ENCODE data around the gene PTPRD.

Gene PTPRD

DNA sequence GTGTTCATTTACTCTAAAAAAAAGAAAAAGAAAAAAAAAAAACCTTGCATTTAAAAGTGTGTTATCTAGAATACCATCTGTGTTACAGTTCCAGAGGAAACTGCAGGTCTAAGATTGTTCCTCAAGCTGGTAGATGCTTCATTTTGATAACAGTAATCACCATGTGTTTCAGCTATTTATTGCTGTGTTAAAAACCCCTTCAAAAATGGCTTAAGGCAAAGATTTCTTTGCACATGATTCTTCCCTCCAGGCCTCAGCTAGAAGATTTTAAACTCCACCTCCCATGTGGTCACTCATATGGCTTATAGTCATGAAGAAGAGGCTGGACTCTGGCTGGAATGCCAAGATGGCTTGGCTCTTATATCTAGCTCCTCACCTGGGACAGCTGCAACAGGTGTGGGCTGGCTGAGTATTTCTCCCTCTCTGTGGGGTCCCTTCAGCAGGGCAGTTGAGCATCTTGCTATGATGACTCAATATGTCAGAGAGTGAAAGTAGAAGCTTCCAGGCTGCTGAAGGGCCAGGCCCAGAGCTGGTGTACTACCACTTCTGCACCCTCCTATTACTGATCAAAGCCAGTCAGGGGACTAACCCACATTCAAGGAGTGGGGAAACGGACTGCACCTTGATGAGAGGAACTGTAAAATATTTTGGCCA lies 1892.8 kb downstream of the PTPRD start:
- no peak overlapping the region for H3K4me3 ChIP-seq (ENCODE audit: control insufficient read depth, low read depth, low read length)
- TF ChIP-seq, protein P1, sequence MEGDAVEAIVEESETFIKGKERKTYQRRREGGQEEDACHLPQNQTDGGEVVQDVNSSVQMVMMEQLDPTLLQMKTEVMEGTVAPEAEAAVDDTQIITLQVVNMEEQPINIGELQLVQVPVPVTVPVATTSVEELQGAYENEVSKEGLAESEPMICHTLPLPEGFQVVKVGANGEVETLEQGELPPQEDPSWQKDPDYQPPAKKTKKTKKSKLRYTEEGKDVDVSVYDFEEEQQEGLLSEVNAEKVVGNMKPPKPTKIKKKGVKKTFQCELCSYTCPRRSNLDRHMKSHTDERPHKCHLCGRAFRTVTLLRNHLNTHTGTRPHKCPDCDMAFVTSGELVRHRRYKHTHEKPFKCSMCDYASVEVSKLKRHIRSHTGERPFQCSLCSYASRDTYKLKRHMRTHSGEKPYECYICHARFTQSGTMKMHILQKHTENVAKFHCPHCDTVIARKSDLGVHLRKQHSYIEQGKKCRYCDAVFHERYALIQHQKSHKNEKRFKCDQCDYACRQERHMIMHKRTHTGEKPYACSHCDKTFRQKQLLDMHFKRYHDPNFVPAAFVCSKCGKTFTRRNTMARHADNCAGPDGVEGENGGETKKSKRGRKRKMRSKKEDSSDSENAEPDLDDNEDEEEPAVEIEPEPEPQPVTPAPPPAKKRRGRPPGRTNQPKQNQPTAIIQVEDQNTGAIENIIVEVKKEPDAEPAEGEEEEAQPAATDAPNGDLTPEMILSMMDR (IDR thresholded peaks at IDR 0.05; ENCODE audit: control insufficient read depth, insufficient read depth, low read depth, low read length, missing control alignments) = no peak
- DNase-seq (ENCODE audit: low read depth) = no peak

DNA sequence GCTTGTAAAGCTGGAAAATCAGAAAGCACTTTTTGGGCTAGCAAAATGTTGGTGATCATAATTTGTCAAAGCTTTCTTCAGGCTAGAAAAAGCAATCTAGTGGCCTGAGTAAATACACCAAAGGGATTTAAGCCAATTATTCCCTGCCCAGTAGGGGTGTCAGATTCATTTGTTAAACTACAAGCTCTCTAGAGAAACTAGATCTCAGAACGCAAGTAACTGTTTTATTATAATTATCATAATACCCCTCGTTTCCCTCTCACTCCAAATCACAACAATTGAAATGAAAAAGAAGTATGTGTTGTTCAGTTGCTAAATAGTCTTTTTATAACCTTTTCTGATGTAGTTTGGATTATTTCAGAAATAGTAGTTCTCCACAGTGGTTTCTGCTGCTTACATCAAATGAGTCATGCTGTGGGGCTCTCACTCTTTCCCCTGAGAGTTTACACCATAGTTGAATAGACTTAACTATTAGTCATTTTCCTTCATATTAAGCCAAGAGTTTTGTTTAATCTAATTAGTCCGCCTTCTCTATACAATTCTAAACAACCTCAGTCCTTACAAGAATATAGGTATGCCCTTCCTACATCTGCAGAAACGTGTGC lies 1894.6 kb downstream of the PTPRD start:
- TF ChIP-seq, protein P1 (IDR thresholded peaks at IDR 0.05; ENCODE audit: control insufficient read depth, insufficient read depth, low read depth, low read length, missing control alignments) = no peak
- DNase-seq (ENCODE audit: low read depth) = peak; percentile 51

DNA sequence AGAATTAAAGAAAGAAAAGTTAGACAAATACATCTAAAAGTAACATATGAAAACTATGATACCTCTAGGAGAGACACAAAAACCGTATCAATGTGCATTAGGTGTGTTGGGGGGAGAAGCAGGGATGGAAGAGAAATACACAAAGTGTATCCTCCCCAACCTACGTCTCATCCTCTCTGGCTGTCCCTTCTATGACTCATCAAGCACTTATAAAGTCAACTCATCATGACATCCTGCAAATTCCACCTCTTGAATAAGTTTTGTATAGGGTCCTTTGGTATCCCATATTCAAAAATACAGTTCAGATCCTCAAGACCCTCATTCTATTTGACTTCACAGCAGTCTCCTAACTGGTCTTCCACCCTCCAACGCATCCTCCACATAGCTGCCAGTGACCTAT lies 1895.7 kb downstream of the PTPRD start:
- no peak for DNase-seq (ENCODE audit: low read depth)
- TF ChIP-seq, protein P1 (IDR thresholded peaks at IDR 0.05; ENCODE audit: control insufficient read depth, insufficient read depth, low read depth, low read length, missing control alignments) = no peak
- H3K4me3 ChIP-seq (ENCODE audit: control insufficient read depth, low read depth, low read length) = no peak overlapping the region

More for the DNA sequence above, 1894.6 kb downstream of the PTPRD start:
- H3K4me3 ChIP-seq (ENCODE audit: control insufficient read depth, low read depth, low read length) = no peak overlapping the region

DNA sequence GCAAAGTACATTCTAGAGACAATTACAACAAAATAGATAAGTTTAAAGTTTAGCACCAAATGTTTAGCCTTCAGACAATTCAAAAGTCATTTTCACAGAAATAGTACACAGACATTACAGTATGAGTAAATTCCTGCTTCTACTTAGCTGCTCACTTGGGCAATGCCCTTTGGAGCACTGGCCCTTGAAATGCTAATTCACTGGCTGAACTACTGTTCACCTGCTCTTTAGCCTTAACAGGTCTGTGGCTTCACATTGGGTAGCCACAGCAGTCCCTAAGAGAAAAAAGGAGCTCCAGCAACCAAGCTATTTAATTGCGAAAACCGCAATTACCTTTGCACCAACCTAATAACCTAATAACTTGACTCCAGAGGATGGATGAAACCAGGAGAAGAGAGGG lies 1897.0 kb downstream of the PTPRD start:
- TF ChIP-seq, protein P1 (IDR thresholded peaks at IDR 0.05; ENCODE audit: control insufficient read depth, insufficient read depth, low read depth, low read length, missing control alignments) = no peak
- no peak overlapping the region for H3K4me3 ChIP-seq (ENCODE audit: control insufficient read depth, low read depth, low read length)
- DNase-seq (ENCODE audit: low read depth) = no peak

DNA sequence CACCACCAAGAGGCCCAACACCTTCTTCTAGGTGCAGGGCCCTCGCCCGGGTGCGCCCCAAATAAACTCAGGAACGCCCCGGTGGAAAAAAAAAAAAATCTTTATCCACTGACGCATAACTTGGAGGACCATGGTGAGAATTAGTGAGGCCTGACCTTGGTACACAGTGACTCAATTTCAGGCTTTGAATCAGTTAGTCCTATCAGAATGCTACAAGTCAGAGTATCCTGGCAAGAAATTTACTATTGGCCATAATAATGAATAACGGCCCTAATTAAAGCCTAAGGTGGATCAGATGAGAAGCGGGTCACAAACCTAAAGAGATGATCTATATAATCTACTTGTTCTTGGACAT lies 1899.0 kb downstream of the PTPRD start:
- TF ChIP-seq, protein P1 (IDR thresholded peaks at IDR 0.05; ENCODE audit: control insufficient read depth, insufficient read depth, low read depth, low read length, missing control alignments) = no peak
- no peak for DNase-seq (ENCODE audit: low read depth)
- H3K4me3 ChIP-seq (ENCODE audit: control insufficient read depth, low read depth, low read length) = no peak overlapping the region

DNA sequence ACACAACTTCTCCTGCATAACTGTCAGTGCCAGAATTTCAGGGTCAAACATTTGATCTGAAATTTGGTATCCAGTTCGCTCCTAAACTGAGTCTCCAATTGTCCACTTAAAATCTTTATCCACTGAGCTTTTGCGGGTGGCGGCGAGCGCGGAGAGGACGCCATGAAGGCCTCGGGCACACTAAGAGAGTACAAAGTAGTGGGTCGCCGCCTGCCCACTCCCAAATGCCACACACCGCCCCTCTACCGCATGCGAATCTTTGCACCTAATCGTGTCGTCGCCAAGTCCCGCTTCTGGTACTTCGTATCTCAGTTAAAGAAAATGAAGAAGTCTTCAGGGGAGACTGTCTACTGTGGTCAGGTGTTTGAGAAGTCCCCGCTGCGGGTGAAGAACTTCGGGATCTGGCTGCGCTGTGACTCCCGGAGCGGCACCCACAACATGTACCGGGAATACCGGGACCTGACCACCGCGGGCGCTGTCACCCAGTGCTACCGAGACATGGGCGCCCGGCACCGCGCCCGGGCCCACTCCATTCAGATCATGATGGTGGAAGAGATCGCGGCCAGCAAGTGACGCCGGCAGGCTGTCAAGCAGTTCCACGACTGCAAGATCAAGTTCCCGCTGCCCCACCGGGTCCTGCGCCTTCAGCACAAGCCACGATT lies 1899.5 kb downstream of the PTPRD start:
- TF ChIP-seq, protein P1 (IDR thresholded peaks at IDR 0.05; ENCODE audit: control insufficient read depth, insufficient read depth, low read depth, low read length, missing control alignments) = no peak
- no peak for DNase-seq (ENCODE audit: low read depth)
- no peak overlapping the region for H3K4me3 ChIP-seq (ENCODE audit: control insufficient read depth, low read depth, low read length)
